GM12872 (cell line): ENCODE results near the gene ETS1.

Experiments
- CTCF ChIP-seq: IDR thresholded peaks from 3 replicates; pipeline ENCODE4 v1.5.1; 2011; ENCODE audit warnings: low read depth, mild to moderate bottlenecking, low read length, moderate library complexity; ENCODE audit not compliant: insufficient read depth

ETS1 gene

GRCh38 chr11:128411812-128412211, 175.5 kb downstream of the ETS1 start:
- TF ChIP-seq CTCF, result no peak

- TF ChIP-seq CTCF, result no peak
Measured at GRCh38 chr11:128411150-128411549, 176.2 kb downstream of the ETS1 start.

- TF ChIP-seq CTCF, result no peak
Measured at GRCh38 chr11:128409476-128409875, 177.9 kb downstream of the ETS1 start.
